CD4-positive, alpha-beta T cell treated with Interleukin-4 for 4 hours (primary cell): ENCODE data around the gene SMG7.

Experiments
- DNase-seq: peaks from one replicate; pipeline ENCODE4 v3.0.0-alpha.2; 2020

Gene SMG7

GRCh38 chr1:183569141-183569540, 96.8 kb downstream of the SMG7 start:
- DNase-seq: no peak

- no peak for DNase-seq
These were observed 97.5 kb downstream of the SMG7 start for GRCh38 chr1:183569801-183570200.

GRCh38 chr1:183570451-183570850, 98.2 kb downstream of the SMG7 start:
- no peak for DNase-seq

GRCh38 chr1:183571678-183572268, 99.5 kb downstream of the SMG7 start:
- no peak for DNase-seq

GRCh38 chr1:183572721-183573120, 100.4 kb downstream of the SMG7 start:
- no peak for DNase-seq

GRCh38 chr1:183575606-183576005, 103.3 kb downstream of the SMG7 start:
- no peak for DNase-seq

- no peak for DNase-seq
These were observed 104.2 kb downstream of the SMG7 start for GRCh38 chr1:183576537-183576936.

GRCh38 chr1:183577897-183578465, 105.7 kb downstream of the SMG7 start:
- DNase-seq: no peak

- DNase-seq: no peak
These were observed 106.6 kb downstream of the SMG7 start for GRCh38 chr1:183578856-183579255.

- DNase-seq: no peak
These were observed 108.0 kb downstream of the SMG7 start for GRCh38 chr1:183580281-183580682.

GRCh38 chr1:183582021-183582713, 109.9 kb downstream of the SMG7 start:
- DNase-seq: no peak

- no peak for DNase-seq
These were observed 111.2 kb downstream of the SMG7 start for GRCh38 chr1:183583466-183583865.

GRCh38 chr1:183584147-183584546, 111.8 kb downstream of the SMG7 start:
- no peak for DNase-seq

GRCh38 chr1:183585038-183585437, 112.7 kb downstream of the SMG7 start:
- no peak for DNase-seq

- DNase-seq: no peak
These were observed 114.2 kb downstream of the SMG7 start for GRCh38 chr1:183586455-183586854.

GRCh38 chr1:183586926-183587325, 114.6 kb downstream of the SMG7 start:
- no peak for DNase-seq

- DNase-seq: peak; percentile 40
These were observed 116.5 kb downstream of the SMG7 start for GRCh38 chr1:183588827-183589226.

- DNase-seq: no peak
These were observed 117.1 kb downstream of the SMG7 start for GRCh38 chr1:183589384-183589783.

GRCh38 chr1:183589874-183590243, 117.6 kb downstream of the SMG7 start:
- DNase-seq: no peak

- DNase-seq: peak; percentile 66
These were observed 118.2 kb downstream of the SMG7 start, which contains the start of gene NCF2 for GRCh38 chr1:183590244-183591191. Gene NCF2, minus strand, starts transcription at chr1:183590459. Its CDS starts 130 bp downstream, at chr1:183590329.

GRCh38 chr1:183592733-183593132, 120.4 kb downstream of the SMG7 start:
- no peak for DNase-seq

GRCh38 chr1:183593356-183593755, 121.1 kb downstream of the SMG7 start:
- no peak for DNase-seq

- no peak for DNase-seq
These were observed 123.2 kb downstream of the SMG7 start for GRCh38 chr1:183595537-183595936.
